ENCODE measurements around the gene DAGLB. TPM values are rescaled to one million over a fixed set of nuclear protein-coding genes. Genes with fewer than 3 reads are reported as not detected.

DAGLB gene
- total and polyA plus RNA-seq, 2 of the 4 experiments (the other 2 are of a cell fraction), result 23.4 to 33.5 TPM

- H3K4me1 ChIP-seq (ENCODE audit: control insufficient read depth, insufficient read depth, low read length), result peaks cover 7% of the 10 kb centered on the region
- ChIA-PET CTCF (no interaction called here), POLR2A (ENCODE audit: unreplicated experiment) (no interaction called here)
- peak; percentile 49 for DNase-seq
- H3K36me3 ChIP-seq (ENCODE audit: control insufficient read depth, insufficient read depth, low read length), result peaks cover 12% of the 10 kb centered on the region
- dilution Hi-C loops (cut with HindIII; ENCODE audit: low sequenced_read_pairs, unreplicated experiment), result no loop called here
- H3K4ac ChIP-seq (ENCODE audit: low read depth, low read length), result peak overlapping the region; percentile 17
- H3K4me2 ChIP-seq (ENCODE audit: low read depth, low read length), result peak overlapping the region; percentile 97
- H3K79me1 ChIP-seq (ENCODE audit: low read depth in 1 of 2, low read length in 2 of 2), result peaks cover 0 to 16% of the 10 kb centered on the region in 2 experiments; a peak in 1 of 4 replicates
- H3K18ac ChIP-seq (ENCODE audit: low read depth, low read length), result no peak overlapping the region
- peak overlapping the region; percentile 16 for H3K14ac ChIP-seq (replicated peaks; ENCODE audit: low read depth, low read length)
- H3K27me3 ChIP-seq (ENCODE audit: control insufficient read depth, insufficient read depth, low read length), result no peaks in the 10 kb centered on the region
- peak overlapping the region; percentile 84 for H3K9ac ChIP-seq (ENCODE audit: low read depth, low read length)
- no peak overlapping the region for H2AFZ ChIP-seq (replicated peaks; ENCODE audit: low read length, poor library complexity)
- H2AK9ac ChIP-seq (replicated peaks; ENCODE audit: low read depth, low read length, poor library complexity), result peak overlapping the region; percentile 97
- intact Hi-C loops (cut with micrococcal nuclease), result no loop called here
- peak overlapping the region; percentile 64; the same call in 1 of the 2 replicates for H4K91ac ChIP-seq (ENCODE audit: insufficient read depth, low read depth, low read length)
- H2BK120ac ChIP-seq (ENCODE audit: low read depth, low read length), result no peak overlapping the region
- WGBS, 2 experiments (ENCODE audit: extremely low coverage in 2 of 2, insufficient read length in 1 of 2), result no CpG with 5 or more reads among the region's 23 CpGs
- peaks cover 14% of the 10 kb centered on the region for H3K9me1 ChIP-seq (ENCODE audit: insufficient read depth, low read length)
- H3K4me3 ChIP-seq (ENCODE audit: insufficient read depth, low read depth, low read length), result peak overlapping the region; percentile 64
- BruUV-seq (replicated peaks), result TSS peak; percentile 67
- no peak overlapping the region for H2BK20ac ChIP-seq (ENCODE audit: low read depth, low read length)
- H4K5ac ChIP-seq (ENCODE audit: low read depth, low read length), result no peak overlapping the region
- peak overlapping the region; percentile 85 for H3K27ac ChIP-seq (ENCODE audit: insufficient read depth, low read length)
- peak overlapping the region; percentile 85 for H3K23ac ChIP-seq (ENCODE audit: low read depth, low read length)
- peak overlapping the region; percentile 83; the same call in 1 of the 2 replicates for H3K56ac ChIP-seq (ENCODE audit: extremely low read depth, insufficient read depth, low read length)
- peak overlapping the region; percentile 65 for H2BK5ac ChIP-seq (ENCODE audit: low read depth, low read length, poor library complexity, severe bottlenecking)
- no peak overlapping the region for H2BK15ac ChIP-seq (ENCODE audit: low read depth, low read length)
- no peak for ATAC-seq (ENCODE audit: low read depth)
- in situ Hi-C loops (cut with MboI; ENCODE audit: low sequenced_read_pairs), result no loop called here
- no peak overlapping the region; a peak in 1 of 4 replicates for H4K8ac ChIP-seq (ENCODE audit: low read depth in 2 of 2, low read length in 2 of 2)
- H3K9me3 ChIP-seq (ENCODE audit: control insufficient read depth, insufficient read depth, low read length), result no peaks in the 10 kb centered on the region
- H4K20me1 ChIP-seq (ENCODE audit: insufficient read depth, low read length), result peaks cover 57% of the 10 kb centered on the region
- no peak for TF ChIP-seq ELK1 (IDR thresholded peaks at IDR 0.05; ENCODE audit: borderline replicate concordance, low read depth, low read length)
- no peak for TF ChIP-seq CHD1 (IDR thresholded peaks at IDR 0.05; ENCODE audit: low read depth, low read length)
- no peak for TF ChIP-seq NFE2L2 (IDR thresholded peaks at IDR 0.05; ENCODE audit: low read depth, low read length)
- no peak for TF ChIP-seq MAFK (IDR thresholded peaks at IDR 0.05; ENCODE audit: low read depth, low read length)
- peak overlapping the region; percentile 75; the same call in 1 of the 2 replicates for H2AK5ac ChIP-seq (ENCODE audit: low read depth, low read length)
Measured at GRCh38 chr7:6375348-6376101, 72.2 kb downstream of the DAGLB start.

Measured in IMR-90 (cell line).